HG02852 (cell line): ENCODE measurements around the gene EPS8L1.
"Not testable (repeated sequence)": the region's sequence is repeated elsewhere in the genome, so short reads cannot be mapped to it uniquely, and the experiment has no call there.

ENCODE experiments used
- ATAC-seq: cut with Tn5 transposase; IDR thresholded peaks from one replicate; pipeline ENCODE4 v1.9.1; 2021; ENCODE audit warnings: mild to moderate bottlenecking, moderate library complexity; ENCODE audit not compliant: unreplicated experiment

The EPS8L1 gene

DNA sequence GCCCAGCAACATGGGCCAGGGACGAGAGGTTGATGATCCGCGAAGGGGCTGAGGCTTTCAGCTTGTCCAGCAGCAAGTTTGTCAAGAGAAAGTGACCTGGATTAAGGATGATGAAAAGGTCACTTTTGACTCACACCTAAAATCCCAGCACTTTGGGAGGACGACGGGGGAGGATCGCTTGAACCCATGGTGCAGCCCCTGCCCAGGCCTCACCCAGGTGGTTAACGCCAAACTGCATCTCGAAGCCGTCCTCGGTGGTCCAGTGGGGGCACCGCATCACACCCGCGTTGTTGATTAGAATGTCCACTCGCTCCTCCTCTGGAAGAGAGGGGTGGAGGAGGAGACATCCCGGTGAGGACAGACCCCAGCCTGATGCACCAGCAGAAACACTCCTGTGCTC lies 27.2 kb upstream of the EPS8L1 start:
- ATAC-seq = no peak

DNA sequence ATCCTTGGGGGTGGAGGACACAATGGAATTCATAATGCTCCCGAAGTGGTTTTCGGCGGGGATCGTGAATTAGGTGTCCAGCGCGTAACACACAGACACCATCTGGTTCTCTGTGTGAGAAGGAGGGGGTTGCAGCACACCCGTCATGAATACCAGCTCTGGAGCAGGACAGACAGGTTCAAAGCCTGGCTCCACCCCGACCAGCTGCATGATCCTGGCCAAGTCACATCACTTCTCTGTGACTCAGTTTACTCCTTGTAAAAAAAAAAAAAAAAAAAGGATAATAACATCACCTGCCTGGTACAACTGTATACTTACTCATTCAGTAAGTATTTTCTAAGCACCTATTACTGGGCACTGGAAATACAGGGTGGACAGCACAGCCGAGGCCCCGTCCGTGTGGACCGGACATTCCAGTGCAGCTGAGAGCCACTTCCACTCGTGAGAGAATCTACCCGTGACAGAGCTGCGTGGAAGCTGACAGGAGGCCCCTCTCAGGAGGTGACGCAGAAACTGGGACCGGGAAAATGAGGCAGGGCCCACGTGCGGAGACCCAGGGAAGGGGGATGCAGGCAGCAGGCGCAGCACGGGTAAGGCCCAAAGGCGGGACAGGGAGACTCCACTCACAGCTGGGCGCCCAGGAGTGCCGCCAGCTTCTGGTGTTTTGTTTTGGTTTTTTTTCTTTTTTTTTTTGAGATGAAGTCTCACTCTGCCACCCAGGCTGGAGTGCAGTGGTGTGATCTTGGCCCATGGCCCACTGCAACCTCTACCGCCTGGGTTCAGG lies 24.7 kb upstream of the EPS8L1 start:
- ATAC-seq = no peak

DNA sequence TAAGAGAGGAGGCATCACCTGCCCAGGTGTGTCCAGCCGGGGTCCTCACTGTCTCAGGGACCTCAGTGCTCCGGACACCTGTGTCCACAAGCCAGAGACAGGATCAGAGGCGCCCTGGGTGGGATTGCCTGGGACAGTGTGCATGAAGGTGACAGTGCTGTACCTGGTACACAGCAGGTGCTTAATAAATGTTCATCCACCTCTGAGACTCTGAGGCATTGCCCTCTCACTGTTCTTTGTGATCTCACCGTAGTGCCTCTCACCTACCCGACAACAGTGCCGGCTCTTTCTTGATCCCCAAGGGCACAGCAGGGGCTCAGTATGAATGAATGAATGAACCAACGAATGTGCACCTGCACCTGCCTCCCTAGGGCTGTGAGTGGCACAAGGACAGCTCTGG lies 21.9 kb upstream of the EPS8L1 start:
- no peak for ATAC-seq

DNA sequence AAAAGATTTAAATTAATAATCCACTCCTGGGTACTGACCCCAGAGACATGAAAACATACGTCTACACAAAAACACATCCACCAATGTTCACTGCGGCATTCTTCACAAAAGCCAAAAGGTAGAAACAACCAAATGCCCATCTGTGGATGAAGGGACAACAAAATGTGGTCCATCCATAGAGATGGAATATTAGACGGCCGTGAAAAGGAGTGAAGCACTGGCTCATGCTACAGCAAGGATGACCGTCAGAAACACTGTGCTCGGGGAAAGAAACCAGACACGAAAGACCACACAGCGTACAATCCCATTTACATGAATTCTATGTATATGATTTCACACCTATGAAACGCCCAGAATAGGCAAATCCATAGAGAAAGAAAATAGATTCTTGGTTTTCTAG lies 18.8 kb upstream of the EPS8L1 start:
- no peak for ATAC-seq

DNA sequence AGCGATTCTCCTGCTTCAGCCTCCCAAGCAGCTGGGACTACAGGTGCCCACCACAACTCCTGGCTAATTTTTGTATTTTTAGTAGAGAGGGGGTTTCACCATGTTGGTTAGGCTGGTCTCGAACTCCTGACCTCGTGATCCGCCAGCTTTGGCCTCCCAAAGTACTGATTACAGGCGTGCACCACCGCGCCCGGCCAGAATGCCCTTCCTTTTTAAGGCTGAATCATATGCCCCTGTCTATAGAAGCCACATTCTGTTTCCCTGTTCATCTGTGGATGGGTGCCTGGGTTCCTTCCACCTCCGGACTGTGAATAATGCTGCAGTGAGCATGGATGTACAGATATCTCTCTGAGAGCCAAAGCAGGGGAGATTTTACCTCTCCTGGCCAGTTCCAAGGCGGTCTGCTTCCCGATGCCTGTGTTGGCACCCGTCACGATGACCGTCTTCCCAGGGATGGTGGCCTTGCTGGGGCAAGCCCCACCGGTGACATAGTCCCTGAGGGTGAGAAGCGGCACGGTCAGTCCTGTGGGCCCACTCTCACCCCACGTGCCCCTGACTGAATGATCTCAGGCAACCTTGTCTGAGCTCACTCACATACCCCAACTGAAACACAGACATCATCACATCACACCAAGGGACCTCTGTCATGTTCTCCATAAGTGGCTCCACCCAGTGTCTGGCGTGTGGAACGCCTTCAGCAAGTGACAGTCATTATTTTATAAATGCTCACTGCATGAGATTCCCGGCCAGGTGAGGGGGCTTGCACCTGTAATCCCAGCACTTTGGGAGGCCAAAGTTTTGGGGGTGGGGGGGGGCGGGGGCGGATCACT lies 16.7 kb upstream of the EPS8L1 start:
- ATAC-seq = no peak

DNA sequence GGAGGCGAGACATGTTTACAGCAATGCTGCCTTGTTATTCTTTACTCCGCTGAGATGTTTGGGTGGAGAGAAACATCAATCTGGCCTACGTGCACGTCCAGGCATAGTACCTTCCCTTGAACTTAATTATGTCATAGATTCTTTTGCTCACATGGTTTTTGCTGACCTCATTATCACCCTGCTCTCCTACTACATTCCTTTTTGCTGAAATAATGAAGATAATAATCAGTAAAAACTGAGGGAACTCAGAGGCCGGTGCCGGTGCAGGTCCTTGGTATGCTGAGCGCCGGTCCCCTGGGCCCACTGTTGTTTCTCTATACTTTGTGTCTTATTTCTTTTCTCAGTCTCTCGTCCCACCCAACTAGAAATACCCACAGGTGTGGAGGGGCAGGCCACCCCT lies 15.4 kb upstream of the EPS8L1 start:
- not testable (repeated sequence) for ATAC-seq

DNA sequence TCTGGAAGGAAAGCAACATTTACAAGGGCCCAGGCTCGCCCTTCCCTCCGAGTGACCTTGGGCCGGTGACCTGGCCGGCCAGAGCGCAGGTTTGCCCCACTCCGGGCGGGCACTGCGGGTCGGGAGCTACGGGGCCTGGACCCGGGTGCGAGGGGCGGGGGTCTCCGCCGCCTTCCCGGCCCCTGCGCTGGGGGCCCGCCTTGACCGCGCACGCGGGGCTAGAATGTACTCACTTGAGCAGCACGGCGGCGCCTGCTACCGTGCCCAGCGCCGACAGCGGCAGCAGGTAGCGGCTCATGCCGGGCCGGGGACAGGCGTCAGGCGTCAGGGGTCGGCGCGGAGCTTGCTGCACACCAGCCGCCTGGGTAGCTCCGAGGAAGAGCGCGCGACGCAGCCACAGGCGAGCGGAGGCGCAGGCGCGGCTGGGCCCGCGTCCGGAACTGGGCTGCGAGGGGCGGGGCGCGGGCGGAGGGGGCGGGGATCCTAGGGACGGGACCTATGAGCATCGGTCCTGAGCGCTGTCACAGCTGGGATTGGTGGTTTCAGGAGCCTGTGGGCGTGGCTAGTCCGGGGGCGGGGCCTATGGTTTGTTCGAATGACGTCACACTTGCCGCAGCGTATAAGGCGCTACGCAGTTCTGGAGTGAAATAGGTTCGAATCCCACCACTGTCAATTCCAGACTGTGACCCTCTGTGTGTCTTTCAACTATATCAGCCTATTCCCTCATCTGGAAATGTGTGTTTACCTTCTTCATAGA lies 12.8 kb upstream of the EPS8L1 start, which contains the start of gene RDH13:
Gene RDH13, minus strand, starts transcription at position 414 of the 757 bp plus-strand sequence. Its CDS starts 116 bp downstream, at position 298.
- ATAC-seq = peak; percentile 93

DNA sequence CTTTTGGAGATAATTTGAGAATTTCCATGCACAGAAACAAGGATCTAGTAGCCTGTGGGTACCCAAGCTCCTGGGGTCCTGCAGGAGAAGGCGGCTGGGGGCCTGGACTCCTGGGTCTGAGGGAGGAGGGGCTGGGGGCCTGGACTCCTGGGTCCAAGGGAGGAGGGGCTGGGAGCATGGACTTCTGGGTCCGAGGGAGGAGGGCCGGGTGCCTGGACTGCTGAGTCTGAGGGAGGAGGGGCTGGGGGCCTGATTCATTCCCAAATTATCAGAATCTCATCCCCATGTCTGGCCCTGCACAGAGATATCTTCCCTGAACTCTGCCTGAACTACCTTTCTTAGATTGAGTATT lies 12.2 kb upstream of the EPS8L1 start:
- ATAC-seq = no peak

DNA sequence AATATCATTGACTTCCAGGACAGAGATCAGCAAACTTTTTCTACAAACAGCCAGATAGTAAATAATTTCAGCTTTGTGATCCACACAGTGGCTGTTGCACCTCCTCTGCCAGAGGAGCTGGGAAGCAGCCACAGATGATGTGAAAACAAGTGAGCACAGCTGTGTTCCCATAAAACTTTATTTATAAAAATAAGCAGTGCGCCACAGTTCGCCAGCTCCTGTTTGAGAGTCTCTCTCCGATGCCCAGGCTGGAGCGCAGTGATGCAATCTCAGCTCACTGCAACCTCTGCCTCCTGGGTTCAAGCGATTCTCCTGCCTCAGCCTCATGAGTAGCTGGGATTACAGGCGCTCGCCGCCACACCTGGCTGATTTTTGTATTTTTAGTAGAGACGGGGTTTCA lies 10.2 kb upstream of the EPS8L1 start:
- not testable (repeated sequence) for ATAC-seq

DNA sequence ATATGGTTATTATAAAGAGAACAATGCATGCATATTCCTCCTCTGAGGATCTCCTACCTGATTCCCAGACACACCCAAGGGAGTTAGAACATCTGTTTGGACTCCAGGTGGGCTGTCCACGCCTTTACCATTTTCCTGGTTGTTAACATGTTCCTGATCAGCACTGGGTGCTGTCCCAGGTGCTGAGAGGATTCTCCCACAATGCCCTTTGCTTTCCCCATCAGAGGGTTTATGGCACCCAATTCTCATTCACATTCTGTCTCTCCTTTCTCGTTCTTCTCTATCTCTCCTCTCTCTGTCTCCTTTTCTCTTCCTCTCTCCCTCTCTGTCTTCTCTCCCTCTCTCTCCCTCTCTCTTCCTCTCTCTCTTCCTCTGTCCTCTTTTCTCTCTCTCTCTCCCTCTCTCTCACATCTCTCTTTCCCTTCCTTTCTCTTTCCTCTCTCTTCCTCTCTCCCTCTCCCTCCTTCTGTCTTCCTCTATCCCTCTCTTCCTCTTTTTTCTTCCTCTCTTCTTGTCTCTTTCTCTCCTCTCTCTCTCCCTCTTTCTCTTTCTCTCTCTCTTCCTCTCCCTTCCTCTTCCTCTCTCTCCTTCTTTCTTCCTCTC lies 9.5 kb upstream of the EPS8L1 start:
- ATAC-seq = no peak

DNA sequence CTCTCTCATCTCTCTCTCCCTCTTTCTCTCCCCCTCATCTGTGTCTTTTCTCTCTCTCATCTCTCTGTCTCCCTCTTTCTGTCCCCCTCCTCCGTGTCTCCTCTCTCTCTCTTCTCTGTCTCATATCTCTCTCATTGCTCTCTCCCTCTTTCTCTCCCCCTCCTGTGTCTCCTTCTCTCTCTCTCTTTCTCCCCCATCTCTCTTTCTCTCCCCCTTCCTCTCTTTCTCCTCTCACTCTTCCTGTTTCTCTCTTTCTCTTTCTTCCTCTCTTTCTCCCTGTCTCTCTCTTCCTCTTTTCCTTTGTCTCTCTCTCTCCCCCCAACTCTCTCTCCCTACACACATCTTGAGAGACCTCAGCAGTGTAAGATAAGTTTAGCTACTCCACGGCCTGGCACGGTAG lies 7.8 kb upstream of the EPS8L1 start:
- no peak for ATAC-seq

DNA sequence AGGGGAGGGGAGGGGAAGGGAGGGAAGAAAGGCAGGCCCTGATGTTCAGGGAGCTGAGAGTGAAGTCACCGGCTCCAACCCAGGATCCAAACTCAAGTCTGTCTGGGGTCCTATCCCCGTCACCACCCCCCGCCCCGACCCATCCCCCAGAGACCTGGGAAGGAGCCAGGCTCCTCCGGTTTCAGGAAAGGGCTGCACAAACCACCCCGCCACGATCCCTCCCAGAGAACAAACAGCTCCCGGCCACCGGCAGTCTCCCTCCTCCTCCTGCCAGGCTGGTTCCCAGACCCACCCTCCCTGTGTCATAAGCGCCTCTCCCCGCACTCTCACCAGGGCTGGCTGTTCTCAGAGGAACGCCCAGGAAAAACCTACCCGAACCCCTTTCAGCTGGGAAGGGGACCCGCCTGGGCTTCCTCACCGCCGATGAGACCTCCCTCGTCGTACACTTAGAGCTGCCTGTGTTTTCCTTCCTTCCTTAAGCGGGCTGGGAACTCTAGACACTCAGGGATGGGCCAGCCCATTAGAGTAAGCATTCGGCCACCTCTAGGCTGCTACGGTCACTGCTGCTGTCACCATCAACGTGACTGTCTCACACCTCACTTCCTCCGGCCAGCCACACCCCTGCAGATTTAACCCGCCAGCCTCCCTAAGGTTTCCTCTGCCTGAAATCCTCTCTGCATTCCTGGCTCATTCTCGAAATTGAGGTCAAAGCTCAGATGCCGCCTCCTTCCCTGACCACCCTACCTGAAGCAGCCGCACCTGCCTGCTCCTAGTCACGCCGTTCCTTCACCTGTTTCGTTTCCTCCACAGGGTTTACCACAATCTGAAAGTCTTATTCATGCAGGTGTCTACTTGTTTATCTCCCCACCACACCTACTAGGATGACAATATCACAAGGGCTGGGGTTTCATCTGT lies 6.5 kb upstream of the EPS8L1 start:
- ATAC-seq = no peak

DNA sequence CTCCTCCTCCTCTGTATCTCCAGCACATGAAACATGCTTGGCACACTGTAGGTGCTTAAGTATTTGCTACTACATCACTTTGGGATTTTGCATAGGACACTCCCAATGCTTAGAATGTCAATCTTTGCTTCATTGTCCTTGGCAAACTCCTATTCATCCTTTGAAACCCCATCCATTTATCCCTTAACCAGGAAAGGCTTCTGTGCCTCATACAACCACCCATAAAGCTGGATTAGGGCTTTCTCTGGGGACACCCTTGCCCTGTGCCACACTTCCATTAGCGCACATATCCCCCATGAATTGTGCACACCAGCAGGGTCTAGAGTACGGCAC lies 5.8 kb upstream of the EPS8L1 start:
- no peak for ATAC-seq

DNA sequence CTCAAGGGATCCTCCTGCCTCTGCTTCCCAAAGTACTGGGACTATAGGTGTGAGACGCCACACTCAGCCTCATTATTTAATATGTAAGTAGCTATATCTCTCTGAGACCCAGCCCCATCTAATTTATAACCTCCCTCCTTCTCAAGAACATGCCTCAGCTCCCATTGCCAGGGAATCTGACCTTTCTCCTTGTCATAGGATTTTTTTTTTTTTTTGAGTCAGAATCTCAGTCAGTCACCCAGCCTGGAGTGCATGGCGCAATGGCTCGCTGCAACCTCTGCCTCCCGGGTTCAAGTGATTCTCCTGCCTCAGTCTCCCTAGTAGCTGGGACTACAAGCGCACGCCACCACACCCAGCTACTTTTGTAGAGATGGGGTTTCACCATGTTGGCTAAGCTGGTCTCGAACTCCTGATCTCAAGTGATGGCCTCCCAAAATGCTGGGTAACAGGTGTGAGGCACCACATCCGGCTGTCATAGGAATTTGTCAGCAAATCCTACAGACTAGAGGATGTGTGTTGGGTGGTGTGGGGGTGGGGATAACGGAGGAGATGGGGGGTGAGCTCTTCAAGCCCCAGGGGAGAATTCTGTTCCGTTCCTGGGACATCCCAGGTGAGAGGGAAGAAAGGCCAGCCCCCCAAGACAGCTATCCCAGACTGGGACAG lies 5.1 kb upstream of the EPS8L1 start:
- no peak for ATAC-seq

DNA sequence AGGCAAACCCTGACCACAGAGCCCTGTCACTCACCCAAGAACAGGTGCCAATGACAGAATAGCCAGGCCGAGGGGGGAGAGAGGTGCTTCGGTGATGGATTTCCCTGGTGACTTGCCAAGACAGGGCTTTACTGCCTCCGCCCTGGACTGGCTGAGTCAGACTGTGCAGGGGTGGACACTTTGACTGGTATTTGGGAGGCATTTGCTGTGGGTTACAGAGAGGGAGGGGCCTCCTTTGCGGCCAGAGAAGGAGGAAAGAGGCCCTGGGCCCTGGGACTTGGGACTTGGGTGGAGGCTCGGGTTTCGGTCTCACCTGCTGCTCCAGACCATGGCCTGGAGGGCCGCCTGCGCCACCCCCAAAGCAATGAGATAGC lies 4.6 kb upstream of the EPS8L1 start:
- ATAC-seq = no peak

DNA sequence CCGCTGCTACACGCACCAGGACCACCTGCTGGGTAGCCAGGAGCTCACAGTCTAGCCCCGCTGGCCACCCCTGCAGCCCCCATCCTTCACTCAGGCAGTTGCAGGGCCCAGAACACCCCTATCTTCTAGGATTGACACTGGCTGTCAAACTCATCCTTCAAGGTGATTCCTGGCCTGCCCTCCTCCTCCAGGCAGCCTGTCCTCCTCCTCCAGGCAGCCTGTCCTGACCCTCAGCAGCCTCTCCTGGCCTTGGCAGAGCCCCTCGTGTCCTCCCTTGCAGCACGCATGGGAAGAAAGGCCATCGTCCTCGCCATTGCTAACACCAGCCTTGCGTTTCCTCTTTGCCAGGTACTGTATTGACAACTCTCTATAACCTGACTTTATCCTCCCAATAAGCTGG lies 3.8 kb upstream of the EPS8L1 start:
- no peak for ATAC-seq

DNA sequence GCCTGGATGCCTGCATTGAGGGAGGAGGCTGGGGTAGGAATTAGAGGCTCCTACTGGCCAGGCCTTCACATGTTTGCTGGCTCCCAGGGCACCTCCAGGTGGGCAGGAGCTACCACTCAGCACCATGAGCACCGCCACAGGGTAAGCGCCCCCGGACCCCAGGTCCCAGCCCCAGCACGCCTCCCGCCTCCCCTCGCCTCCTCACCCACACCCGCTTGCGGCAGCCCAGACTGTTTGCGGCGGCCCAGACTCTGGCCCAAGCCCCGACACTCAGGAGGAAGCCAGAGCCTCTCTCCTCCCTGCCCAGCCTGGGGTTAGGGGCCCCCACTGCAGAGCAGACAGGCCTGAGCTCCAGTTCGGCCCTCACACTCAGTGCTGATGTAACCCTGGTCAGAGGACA lies 652 bp downstream of the EPS8L1 start:
- ATAC-seq = no peak

DNA sequence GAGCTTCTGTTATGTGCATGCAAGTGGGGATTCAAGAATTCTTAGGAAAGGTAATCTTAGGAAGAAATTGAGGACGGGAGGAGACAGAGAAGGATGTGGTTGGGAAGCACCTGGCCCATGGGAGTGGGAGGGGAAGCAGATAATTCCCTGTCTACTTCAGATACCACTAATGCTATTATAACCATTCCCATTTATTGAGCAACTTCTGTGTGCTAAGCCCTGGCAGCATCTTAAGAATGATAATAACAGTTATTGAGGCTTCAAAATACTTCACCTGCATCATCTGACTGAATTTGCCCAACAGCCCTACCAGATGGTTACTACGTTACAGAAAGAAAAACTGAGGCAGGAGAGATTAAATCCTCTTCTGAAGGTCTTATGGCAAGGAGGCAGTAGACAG lies 1.4 kb downstream of the EPS8L1 start:
- ATAC-seq = no peak

DNA sequence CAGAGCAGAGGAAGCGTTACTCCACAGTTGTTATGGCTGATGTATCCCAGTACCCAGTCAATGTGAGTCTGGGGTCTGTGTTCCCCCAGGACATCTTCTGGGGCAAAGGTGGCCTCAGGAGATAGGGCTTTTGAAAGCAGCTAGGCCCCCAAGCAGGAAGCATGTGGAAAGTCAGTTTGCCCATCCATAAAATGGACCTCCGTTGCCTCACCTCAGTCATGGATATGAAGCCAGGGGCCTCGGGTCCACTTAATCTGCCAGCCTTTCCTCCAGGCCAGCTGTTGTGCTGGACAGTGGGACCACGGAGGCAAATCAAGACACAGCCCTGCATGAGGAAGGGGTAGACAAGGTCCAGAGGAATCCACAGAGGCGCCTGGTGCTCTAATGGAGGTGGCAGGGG lies 3.3 kb downstream of the EPS8L1 start:
- no peak for ATAC-seq
